Measurements from ENCODE around the gene SEZ6L2.
A peak's percentile ranks its signal among the peaks of the same experiment; 100 is the strongest.
"Not testable (repeated sequence)": the region's sequence is repeated elsewhere in the genome, so short reads cannot be mapped to it uniquely, and the experiment has no call there.

The SEZ6L2 gene

GRCh38 chr16:29899516-29900101 is at the start of gene SEZ6L2:
Gene SEZ6L2 (minus strand): TSS chr16:29899550. CDS start chr16:29899019, 531 bp downstream.
- no peak for DNase-seq

GRCh38 chr16:29947897-29948296 is 48.5 kb upstream of the SEZ6L2 start:
- no peak for DNase-seq

GRCh38 chr16:29943846-29944799 is 44.8 kb upstream of the SEZ6L2 start:
- DNase-seq: no peak

GRCh38 chr16:29940656-29941055 is 41.3 kb upstream of the SEZ6L2 start:
- DNase-seq: no peak

GRCh38 chr16:29931750-29932149 is 32.4 kb upstream of the SEZ6L2 start:
- not testable (repeated sequence) for DNase-seq

- no peak for DNase-seq
Measured at GRCh38 chr16:29927070-29927905, 27.9 kb upstream of the SEZ6L2 start.

- DNase-seq: no peak
Measured at GRCh38 chr16:29926711-29927052, 27.3 kb upstream of the SEZ6L2 start.

- DNase-seq: peak; percentile 99
Measured at GRCh38 chr16:29925781-29926710, 26.7 kb upstream of the SEZ6L2 start, which contains the start of gene KCTD13. Gene KCTD13 (minus strand): TSS chr16:29926226. CDS start chr16:29926033, 193 bp downstream.

GRCh38 chr16:29925105-29925756 is 25.9 kb upstream of the SEZ6L2 start:
- peak; percentile 65 for DNase-seq

GRCh38 chr16:29922986-29923501 is 23.7 kb upstream of the SEZ6L2 start:
- DNase-seq: no peak

GRCh38 chr16:29922326-29922725 is 23.0 kb upstream of the SEZ6L2 start:
- no peak for DNase-seq

GRCh38 chr16:29921034-29921385 is 21.7 kb upstream of the SEZ6L2 start:
- DNase-seq: no peak

GRCh38 chr16:29920288-29921033 is 21.1 kb upstream of the SEZ6L2 start:
- DNase-seq: no peak

GRCh38 chr16:29916979-29917378 is 17.6 kb upstream of the SEZ6L2 start:
- DNase-seq: no peak

GRCh38 chr16:29915590-29916247 is 16.4 kb upstream of the SEZ6L2 start:
- DNase-seq: no peak

- no peak for DNase-seq
Measured at GRCh38 chr16:29913514-29913913, 14.2 kb upstream of the SEZ6L2 start.

- DNase-seq: no peak
Measured at GRCh38 chr16:29912087-29912486, 12.7 kb upstream of the SEZ6L2 start.

GRCh38 chr16:29911676-29912010 is 12.3 kb upstream of the SEZ6L2 start:
- DNase-seq: no peak

GRCh38 chr16:29910819-29911675 is 11.7 kb upstream of the SEZ6L2 start:
- DNase-seq: no peak
